ENCODE results near the gene GFPT1. TPM values are rescaled to one million over a fixed set of nuclear protein-coding genes. Genes with fewer than 3 reads are reported as not detected.

GFPT1 gene
- total and polyA plus RNA-seq, 9 donors = 6.9 to 39.5 (median 28.7) TPM

DNA sequence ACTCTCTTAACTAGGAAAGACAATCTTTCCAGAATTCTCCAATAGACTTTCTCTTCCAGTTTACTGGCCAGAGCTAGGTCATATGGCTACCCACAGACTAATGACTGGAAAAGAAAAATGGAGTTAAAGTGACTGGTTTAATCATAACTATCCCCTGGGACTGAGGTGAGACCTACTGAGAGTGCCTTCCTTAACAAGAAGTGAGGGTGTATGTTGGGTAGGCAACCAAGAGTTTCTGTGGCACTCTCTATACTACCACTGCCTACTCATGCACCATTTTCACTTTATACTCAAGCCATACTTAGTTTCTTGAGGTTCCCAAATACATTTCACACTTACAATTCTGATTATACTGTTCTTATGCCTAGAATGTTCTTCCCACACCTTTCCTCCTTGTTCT is 6.9 kb upstream of the GFPT1 start:
- H3K27me3 ChIP-seq = no peaks in the 10 kb centered on the region
- intact Hi-C loops (cut with DNase I) = no loop called here
- H3K9me3 ChIP-seq = no peaks in the 10 kb centered on the region
- H3K36me3 ChIP-seq = no peaks in the 10 kb centered on the region
- TF ChIP-seq, protein P1, sequence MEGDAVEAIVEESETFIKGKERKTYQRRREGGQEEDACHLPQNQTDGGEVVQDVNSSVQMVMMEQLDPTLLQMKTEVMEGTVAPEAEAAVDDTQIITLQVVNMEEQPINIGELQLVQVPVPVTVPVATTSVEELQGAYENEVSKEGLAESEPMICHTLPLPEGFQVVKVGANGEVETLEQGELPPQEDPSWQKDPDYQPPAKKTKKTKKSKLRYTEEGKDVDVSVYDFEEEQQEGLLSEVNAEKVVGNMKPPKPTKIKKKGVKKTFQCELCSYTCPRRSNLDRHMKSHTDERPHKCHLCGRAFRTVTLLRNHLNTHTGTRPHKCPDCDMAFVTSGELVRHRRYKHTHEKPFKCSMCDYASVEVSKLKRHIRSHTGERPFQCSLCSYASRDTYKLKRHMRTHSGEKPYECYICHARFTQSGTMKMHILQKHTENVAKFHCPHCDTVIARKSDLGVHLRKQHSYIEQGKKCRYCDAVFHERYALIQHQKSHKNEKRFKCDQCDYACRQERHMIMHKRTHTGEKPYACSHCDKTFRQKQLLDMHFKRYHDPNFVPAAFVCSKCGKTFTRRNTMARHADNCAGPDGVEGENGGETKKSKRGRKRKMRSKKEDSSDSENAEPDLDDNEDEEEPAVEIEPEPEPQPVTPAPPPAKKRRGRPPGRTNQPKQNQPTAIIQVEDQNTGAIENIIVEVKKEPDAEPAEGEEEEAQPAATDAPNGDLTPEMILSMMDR (IDR thresholded peaks at IDR 0.05) = no peak
- TF ChIP-seq EP300 (IDR thresholded peaks at IDR 0.05) (no peak), POLR2A (IDR thresholded peaks at IDR 0.05) (no peak)
- no peaks in the 10 kb centered on the region for H3K4me1 ChIP-seq (ENCODE audit: insufficient read depth)
- DNase-seq = no peak
- H3K27ac ChIP-seq = no peak overlapping the region
- H3K4me3 ChIP-seq = no peak overlapping the region

DNA sequence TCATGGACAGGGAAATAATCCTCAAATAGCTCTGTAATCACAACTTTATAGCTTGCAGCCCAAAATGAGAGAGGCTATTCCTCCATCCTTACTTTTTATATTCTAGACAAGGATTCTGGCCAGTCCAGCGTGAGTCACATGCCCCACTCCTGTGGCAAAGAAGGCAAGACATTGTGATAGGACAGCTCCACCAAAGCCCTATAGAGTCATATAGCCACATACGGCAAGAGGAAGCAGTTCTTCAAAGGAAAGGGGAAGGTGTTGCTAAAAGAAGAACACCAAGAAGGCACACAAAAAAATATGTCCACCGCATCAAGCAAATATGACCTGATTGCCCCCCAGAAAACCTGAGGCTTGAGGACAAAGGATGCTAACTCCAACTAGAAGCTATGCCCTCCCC is 3.4 kb upstream of the GFPT1 start:
- intact Hi-C loops (cut with DNase I) = no loop called here
- Histone ChIP-seq H3K36me3 (no peaks in the 10 kb centered on the region), H3K9me3 (no peaks in the 10 kb centered on the region), H3K4me3 (no peak overlapping the region), H3K27ac (no peak overlapping the region), H3K4me1 (ENCODE audit: insufficient read depth) (peaks cover 4% of the 10 kb centered on the region), H3K27me3 (no peaks in the 10 kb centered on the region)
- DNase-seq = no peak
- TF ChIP-seq EP300 (IDR thresholded peaks at IDR 0.05) (no peak), POLR2A (IDR thresholded peaks at IDR 0.05) (no peak)
- TF ChIP-seq, protein P1 (IDR thresholded peaks at IDR 0.05) = no peak
- WGBS, 3 donors = 87 to 90% (median 89%) methylated on average over 3 of the region's 3 CpGs

DNA sequence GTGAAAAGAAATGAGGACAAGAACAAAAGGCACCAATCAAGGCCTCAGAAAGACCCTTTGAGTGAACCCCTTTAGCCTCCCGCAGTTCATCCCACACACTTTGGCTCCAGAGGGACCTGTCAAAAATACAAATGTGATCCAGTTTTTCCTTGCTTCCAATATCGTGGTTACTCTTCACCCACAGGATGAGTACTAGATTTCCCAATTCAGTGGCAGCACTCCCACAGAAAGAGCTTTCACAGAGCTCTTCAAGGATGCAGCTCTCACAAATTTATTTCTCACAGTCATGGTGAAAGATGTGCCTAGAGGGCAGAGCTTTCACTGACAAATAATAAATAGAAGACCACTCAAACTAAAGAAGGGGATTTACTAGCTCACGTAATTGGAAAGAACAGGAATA is 3.0 kb upstream of the GFPT1 start:
- no peak for DNase-seq
- no peaks in the 10 kb centered on the region for H3K36me3 ChIP-seq
- no peak overlapping the region for H3K4me3 ChIP-seq
- peaks cover 4% of the 10 kb centered on the region for H3K4me1 ChIP-seq (ENCODE audit: insufficient read depth)
- H3K27ac ChIP-seq = no peak overlapping the region
- intact Hi-C loops (cut with DNase I) = no loop called here
- no peaks in the 10 kb centered on the region for H3K9me3 ChIP-seq
- TF ChIP-seq POLR2A (IDR thresholded peaks at IDR 0.05) (no peak), EP300 (IDR thresholded peaks at IDR 0.05) (no peak)
- TF ChIP-seq, protein P1 (IDR thresholded peaks at IDR 0.05) = no peak
- H3K27me3 ChIP-seq = no peaks in the 10 kb centered on the region
- WGBS, 3 donors = 57 to 66% (median 65%) methylated on average over 3 of the region's 3 CpGs

- Histone ChIP-seq H3K9me3 (no peaks in the 10 kb centered on the region), H3K4me3 (no peak overlapping the region), H3K36me3 (no peaks in the 10 kb centered on the region), H3K27ac (no peak overlapping the region), H3K4me1 (ENCODE audit: insufficient read depth) (peaks cover 6% of the 10 kb centered on the region), H3K27me3 (no peaks in the 10 kb centered on the region)
- no peak for DNase-seq
- intact Hi-C loops (cut with DNase I) = no loop called here
- no peak for TF ChIP-seq EP300 (IDR thresholded peaks at IDR 0.05)
- TF ChIP-seq POLR2A (IDR thresholded peaks at IDR 0.05) = no peak
- TF ChIP-seq, protein P1 (IDR thresholded peaks at IDR 0.05) = no peak
- 97 to 100% (median 98%) methylated on average over 3 of the region's 3 CpGs for WGBS, 3 donors
These were observed 2.2 kb upstream of the GFPT1 start for GRCh38 chr2:69389271-69389670.

All from ovary (tissue), 9 donors.